Measurements from ENCODE around the gene MYO3A. TPM values are rescaled to one million over a fixed set of nuclear protein-coding genes. Genes with fewer than 3 reads are reported as not detected.

The MYO3A gene
- polyA plus RNA-seq, 2 donors, result 0.95 to 1.2 TPM

DNA sequence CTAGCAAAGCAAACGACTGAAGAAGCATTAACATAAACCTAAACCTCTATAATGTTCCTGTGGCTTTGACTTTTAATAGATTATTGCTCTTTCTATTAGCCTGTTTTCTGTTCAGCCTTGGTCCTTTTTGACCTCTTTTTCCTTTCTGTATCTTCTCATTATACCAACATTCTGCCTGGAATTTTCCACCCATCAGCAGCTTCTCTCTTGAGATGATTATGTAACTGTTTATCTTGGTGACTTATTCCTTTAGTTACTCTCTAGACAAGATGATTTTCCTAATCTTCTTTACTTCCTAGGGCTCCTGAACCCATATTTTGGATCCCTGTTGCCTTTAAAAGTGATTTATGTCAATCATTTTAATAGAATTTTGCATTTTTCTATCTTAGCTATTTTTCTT is 81.1 kb downstream of the MYO3A start:
- Histone ChIP-seq H3K36me3 (ENCODE audit: control insufficient read depth in 2 of 2, insufficient read depth in 2 of 2, low read length in 1 of 2) (no peaks in the 10 kb centered on the region), H3K27ac (ENCODE audit: low read depth in 2 of 2, low read length in 1 of 2) (no peak overlapping the region), H3K27me3 (ENCODE audit: control insufficient read depth in 1 of 2, insufficient read depth in 2 of 2, low read length in 2 of 2) (no peaks in the 10 kb centered on the region), H3K9me3 (ENCODE audit: control insufficient read depth in 2 of 2, insufficient read depth in 1 of 2, low read depth in 1 of 2, low read length in 1 of 2) (no peaks in the 10 kb centered on the region), H3K4me3 (ENCODE audit: low read depth in 1 of 2, low read length in 2 of 2) (no peak overlapping the region), H3K4me1 (ENCODE audit: control insufficient read depth in 2 of 2, insufficient read depth in 2 of 2, low read length in 1 of 2) (no peaks in the 10 kb centered on the region)
- WGBS, 2 donors, result 58 to 62% methylated on average over 1 of the region's 1 CpG

GRCh38 chr10:26022831-26023230 is 88.8 kb downstream of the MYO3A start:
- Histone ChIP-seq H3K27ac (ENCODE audit: low read depth in 2 of 2, low read length in 1 of 2) (no peak overlapping the region), H3K27me3 (ENCODE audit: control insufficient read depth in 1 of 2, insufficient read depth in 2 of 2, low read length in 2 of 2) (no peaks in the 10 kb centered on the region), H3K4me1 (ENCODE audit: control insufficient read depth in 2 of 2, insufficient read depth in 2 of 2, low read length in 1 of 2) (no peaks in the 10 kb centered on the region), H3K4me3 (ENCODE audit: low read depth in 1 of 2, low read length in 2 of 2) (no peak overlapping the region), H3K36me3 (ENCODE audit: control insufficient read depth in 2 of 2, insufficient read depth in 2 of 2, low read length in 1 of 2) (no peaks in the 10 kb centered on the region), H3K9me3 (ENCODE audit: control insufficient read depth in 2 of 2, insufficient read depth in 1 of 2, low read depth in 1 of 2, low read length in 1 of 2) (no peaks in the 10 kb centered on the region)

DNA sequence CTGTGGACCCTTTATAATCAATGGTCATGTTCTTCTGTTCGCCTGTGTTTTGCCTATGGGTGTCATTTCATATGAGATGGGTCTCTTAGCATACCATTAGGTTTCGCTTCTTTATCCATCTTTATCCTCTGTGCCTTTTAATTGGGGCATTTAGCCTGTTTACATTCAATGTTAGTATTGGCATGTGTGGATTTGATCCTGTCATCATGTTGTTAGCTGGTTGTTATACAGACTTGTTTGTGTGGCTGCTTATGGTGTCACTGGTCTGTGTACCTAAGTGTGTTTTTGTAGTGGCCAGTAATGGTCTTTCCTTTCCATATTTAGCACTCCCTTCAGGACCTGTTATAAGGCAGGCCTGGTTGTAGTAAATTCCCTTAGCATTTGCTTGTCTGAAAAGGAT is 90.3 kb downstream of the MYO3A start:
- no peaks in the 10 kb centered on the region for H3K36me3 ChIP-seq (ENCODE audit: control insufficient read depth in 2 of 2, insufficient read depth in 2 of 2, low read length in 1 of 2)
- no peaks in the 10 kb centered on the region for H3K4me1 ChIP-seq (ENCODE audit: control insufficient read depth in 2 of 2, insufficient read depth in 2 of 2, low read length in 1 of 2)
- H3K9me3 ChIP-seq (ENCODE audit: control insufficient read depth in 2 of 2, insufficient read depth in 1 of 2, low read depth in 1 of 2, low read length in 1 of 2), result no peaks in the 10 kb centered on the region
- 83 to 84% methylated on average over 2 of the region's 2 CpGs for WGBS, 2 donors
- H3K27me3 ChIP-seq (ENCODE audit: control insufficient read depth in 1 of 2, insufficient read depth in 2 of 2, low read length in 2 of 2), result no peaks in the 10 kb centered on the region
- no peak overlapping the region for H3K4me3 ChIP-seq (ENCODE audit: low read depth in 1 of 2, low read length in 2 of 2)
- no peak overlapping the region for H3K27ac ChIP-seq (ENCODE audit: low read depth in 2 of 2, low read length in 1 of 2)

DNA sequence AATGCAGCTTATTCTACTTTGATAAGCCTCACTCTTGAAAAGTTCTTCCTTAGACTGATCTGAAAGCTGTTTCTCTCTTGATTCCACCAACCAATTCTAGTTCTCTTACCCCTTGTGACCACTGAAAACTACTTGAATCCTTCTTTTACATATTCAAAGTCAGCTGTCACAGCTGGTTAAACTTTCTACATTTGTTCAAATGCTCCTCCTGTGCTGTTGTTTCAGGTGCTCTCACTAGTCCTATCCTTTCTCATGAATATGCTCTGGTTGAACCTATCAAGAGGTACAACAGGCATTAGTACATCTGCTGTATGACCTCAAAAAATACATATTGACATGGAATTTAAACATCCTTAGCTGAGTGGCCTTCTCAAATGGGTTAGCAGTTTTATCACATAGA is 91.5 kb downstream of the MYO3A start:
- Histone ChIP-seq H3K9me3 (ENCODE audit: control insufficient read depth in 2 of 2, insufficient read depth in 1 of 2, low read depth in 1 of 2, low read length in 1 of 2) (no peaks in the 10 kb centered on the region), H3K4me1 (ENCODE audit: control insufficient read depth in 2 of 2, insufficient read depth in 2 of 2, low read length in 1 of 2) (no peaks in the 10 kb centered on the region), H3K36me3 (ENCODE audit: control insufficient read depth in 2 of 2, insufficient read depth in 2 of 2, low read length in 1 of 2) (no peaks in the 10 kb centered on the region), H3K27ac (ENCODE audit: low read depth in 2 of 2, low read length in 1 of 2) (no peak overlapping the region), H3K4me3 (ENCODE audit: low read depth in 1 of 2, low read length in 2 of 2) (no peak overlapping the region), H3K27me3 (ENCODE audit: control insufficient read depth in 1 of 2, insufficient read depth in 2 of 2, low read length in 2 of 2) (no peaks in the 10 kb centered on the region)

- Histone ChIP-seq H3K27ac (ENCODE audit: low read depth in 2 of 2, low read length in 1 of 2) (no peak overlapping the region), H3K36me3 (ENCODE audit: control insufficient read depth in 2 of 2, insufficient read depth in 2 of 2, low read length in 1 of 2) (no peaks in the 10 kb centered on the region), H3K4me1 (ENCODE audit: control insufficient read depth in 2 of 2, insufficient read depth in 2 of 2, low read length in 1 of 2) (no peaks in the 10 kb centered on the region), H3K4me3 (ENCODE audit: low read depth in 1 of 2, low read length in 2 of 2) (no peak overlapping the region), H3K27me3 (ENCODE audit: control insufficient read depth in 1 of 2, insufficient read depth in 2 of 2, low read length in 2 of 2) (no peaks in the 10 kb centered on the region), H3K9me3 (ENCODE audit: control insufficient read depth in 2 of 2, insufficient read depth in 1 of 2, low read depth in 1 of 2, low read length in 1 of 2) (peaks cover 0 to 2% of the 10 kb centered on the region in 2 donors)
- WGBS, 2 donors, result 70 to 72% methylated on average over 3 of the region's 3 CpGs
Measured at GRCh38 chr10:26029858-26030257, 95.8 kb downstream of the MYO3A start.

DNA sequence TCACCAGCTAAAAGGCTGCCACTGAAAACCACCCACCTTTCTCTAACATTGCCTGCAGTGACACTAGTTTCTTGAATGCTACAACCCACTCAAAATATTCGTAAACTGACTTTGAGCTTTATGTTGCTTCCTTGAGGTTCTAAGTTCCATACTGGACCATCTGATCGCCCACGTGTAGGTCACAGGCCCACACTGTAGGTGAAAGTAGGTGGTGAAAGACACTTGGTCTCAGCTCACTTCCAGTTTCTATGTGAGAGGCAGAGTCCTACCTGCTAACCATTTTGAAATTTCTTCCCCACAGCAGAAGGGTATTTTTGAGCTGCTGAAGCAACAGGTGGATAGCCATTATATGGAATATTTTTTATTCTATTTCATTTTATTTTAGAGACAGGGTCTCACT is 97.3 kb downstream of the MYO3A start:
- WGBS, 2 donors, result 82 to 91% methylated on average over 3 of the region's 3 CpGs
- Histone ChIP-seq H3K4me3 (ENCODE audit: low read depth in 1 of 2, low read length in 2 of 2) (no peak overlapping the region), H3K9me3 (ENCODE audit: control insufficient read depth in 2 of 2, insufficient read depth in 1 of 2, low read depth in 1 of 2, low read length in 1 of 2) (peaks cover 0 to 2% of the 10 kb centered on the region in 2 donors), H3K4me1 (ENCODE audit: control insufficient read depth in 2 of 2, insufficient read depth in 2 of 2, low read length in 1 of 2) (no peaks in the 10 kb centered on the region), H3K27ac (ENCODE audit: low read depth in 2 of 2, low read length in 1 of 2) (no peak overlapping the region), H3K36me3 (ENCODE audit: control insufficient read depth in 2 of 2, insufficient read depth in 2 of 2, low read length in 1 of 2) (no peaks in the 10 kb centered on the region), H3K27me3 (ENCODE audit: control insufficient read depth in 1 of 2, insufficient read depth in 2 of 2, low read length in 2 of 2) (no peaks in the 10 kb centered on the region)

GRCh38 chr10:26043469-26043868 is 109.4 kb downstream of the MYO3A start:
- Histone ChIP-seq H3K9me3 (ENCODE audit: control insufficient read depth in 2 of 2, insufficient read depth in 1 of 2, low read depth in 1 of 2, low read length in 1 of 2) (no peaks in the 10 kb centered on the region), H3K36me3 (ENCODE audit: control insufficient read depth in 2 of 2, insufficient read depth in 2 of 2, low read length in 1 of 2) (no peaks in the 10 kb centered on the region), H3K27me3 (ENCODE audit: control insufficient read depth in 1 of 2, insufficient read depth in 2 of 2, low read length in 2 of 2) (no peaks in the 10 kb centered on the region), H3K4me3 (ENCODE audit: low read depth in 1 of 2, low read length in 2 of 2) (no peak overlapping the region), H3K4me1 (ENCODE audit: control insufficient read depth in 2 of 2, insufficient read depth in 2 of 2, low read length in 1 of 2) (peaks cover 0 to 2% of the 10 kb centered on the region in 2 donors), H3K27ac (ENCODE audit: low read depth in 2 of 2, low read length in 1 of 2) (no peak overlapping the region)
- WGBS, 2 donors, result 75% methylated on average over 2 of the region's 2 CpGs

- no peak overlapping the region for H3K27ac ChIP-seq (ENCODE audit: low read depth in 2 of 2, low read length in 1 of 2)
- peaks cover 0 to 2% of the 10 kb centered on the region in 2 donors for H3K4me1 ChIP-seq (ENCODE audit: control insufficient read depth in 2 of 2, insufficient read depth in 2 of 2, low read length in 1 of 2)
- H3K4me3 ChIP-seq (ENCODE audit: low read depth in 1 of 2, low read length in 2 of 2), result no peak overlapping the region
- WGBS, 2 donors, result 47 to 65% methylated on average over 3 of the region's 3 CpGs
- no peaks in the 10 kb centered on the region for H3K9me3 ChIP-seq (ENCODE audit: control insufficient read depth in 2 of 2, insufficient read depth in 1 of 2, low read depth in 1 of 2, low read length in 1 of 2)
- H3K36me3 ChIP-seq (ENCODE audit: control insufficient read depth in 2 of 2, insufficient read depth in 2 of 2, low read length in 1 of 2), result no peaks in the 10 kb centered on the region
- no peaks in the 10 kb centered on the region for H3K27me3 ChIP-seq (ENCODE audit: control insufficient read depth in 1 of 2, insufficient read depth in 2 of 2, low read length in 2 of 2)
Measured at GRCh38 chr10:26044141-26044749, 110.2 kb downstream of the MYO3A start.

- no peak overlapping the region for H3K27ac ChIP-seq (ENCODE audit: low read depth in 2 of 2, low read length in 1 of 2)
- peaks cover 0 to 2% of the 10 kb centered on the region in 2 donors for H3K4me1 ChIP-seq (ENCODE audit: control insufficient read depth in 2 of 2, insufficient read depth in 2 of 2, low read length in 1 of 2)
- H3K9me3 ChIP-seq (ENCODE audit: control insufficient read depth in 2 of 2, insufficient read depth in 1 of 2, low read depth in 1 of 2, low read length in 1 of 2), result no peaks in the 10 kb centered on the region
- 75 to 78% methylated on average over 7 of the region's 7 CpGs for WGBS, 2 donors
- no peaks in the 10 kb centered on the region for H3K36me3 ChIP-seq (ENCODE audit: control insufficient read depth in 2 of 2, insufficient read depth in 2 of 2, low read length in 1 of 2)
- no peak overlapping the region for H3K4me3 ChIP-seq (ENCODE audit: low read depth in 1 of 2, low read length in 2 of 2)
- no peaks in the 10 kb centered on the region for H3K27me3 ChIP-seq (ENCODE audit: control insufficient read depth in 1 of 2, insufficient read depth in 2 of 2, low read length in 2 of 2)
Measured at GRCh38 chr10:26046073-26046700, 112.2 kb downstream of the MYO3A start.

DNA sequence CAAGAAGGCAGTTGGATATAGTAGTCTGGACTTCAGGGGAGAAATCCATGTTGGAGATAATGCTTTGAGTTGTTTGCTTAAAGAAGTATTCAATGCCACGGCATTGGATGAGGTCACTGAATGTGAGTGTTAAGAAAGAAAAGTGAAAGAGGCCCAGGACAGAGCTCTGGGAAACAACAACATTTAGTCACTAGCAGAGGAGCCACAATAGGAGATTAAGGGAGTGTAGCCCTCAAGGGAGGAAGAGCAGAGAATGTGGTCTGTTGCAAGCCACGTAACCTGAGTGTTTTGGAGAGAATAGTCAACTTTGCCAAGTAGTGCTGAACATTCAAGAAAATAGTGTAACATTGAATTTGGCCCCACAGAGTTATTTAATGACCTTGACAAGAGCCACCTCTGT is 114.7 kb downstream of the MYO3A start:
- Histone ChIP-seq H3K27ac (ENCODE audit: low read depth in 2 of 2, low read length in 1 of 2) (no peak overlapping the region), H3K27me3 (ENCODE audit: control insufficient read depth in 1 of 2, insufficient read depth in 2 of 2, low read length in 2 of 2) (no peaks in the 10 kb centered on the region), H3K36me3 (ENCODE audit: control insufficient read depth in 2 of 2, insufficient read depth in 2 of 2, low read length in 1 of 2) (no peaks in the 10 kb centered on the region), H3K4me3 (ENCODE audit: low read depth in 1 of 2, low read length in 2 of 2) (no peak overlapping the region), H3K9me3 (ENCODE audit: control insufficient read depth in 2 of 2, insufficient read depth in 1 of 2, low read depth in 1 of 2, low read length in 1 of 2) (peaks cover 0 to 1% of the 10 kb centered on the region in 2 donors), H3K4me1 (ENCODE audit: control insufficient read depth in 2 of 2, insufficient read depth in 2 of 2, low read length in 1 of 2) (peaks cover 0 to 1% of the 10 kb centered on the region in 2 donors)
- WGBS, 2 donors, result 60 to 64% methylated on average over 2 of the region's 2 CpGs
